GM19463 (cell line): ENCODE results near the gene JCHAIN.
"Not testable (repeated sequence)": the region's sequence is repeated elsewhere in the genome, so short reads cannot be mapped to it uniquely, and the experiment has no call there.

Experiments used
- ATAC-seq: cut with Tn5 transposase; IDR thresholded peaks from one replicate; pipeline ENCODE4 v1.9.1; 2021; ENCODE audit warnings: mild to moderate bottlenecking, moderate library complexity; ENCODE audit not compliant: unreplicated experiment

Gene JCHAIN

DNA sequence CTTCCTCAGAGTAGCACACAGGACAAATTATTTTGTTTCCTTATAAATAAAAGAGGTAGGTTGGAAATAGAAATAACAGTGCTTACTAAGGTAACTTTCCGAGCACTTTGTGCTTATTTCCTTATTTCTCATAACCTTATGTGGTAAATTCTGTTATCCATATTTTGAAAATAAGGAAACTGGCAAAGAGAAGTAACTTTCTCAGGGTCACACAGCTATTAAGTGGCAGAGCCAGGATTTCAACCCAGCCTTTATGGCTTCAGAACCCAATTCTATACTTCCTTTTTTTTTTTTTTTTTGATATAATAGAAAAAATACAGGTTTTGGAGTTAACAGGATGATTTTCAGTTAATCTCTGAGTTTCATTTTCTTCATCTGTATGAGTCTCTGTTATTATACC is 25.4 kb upstream of the JCHAIN start:
- ATAC-seq, result no peak

DNA sequence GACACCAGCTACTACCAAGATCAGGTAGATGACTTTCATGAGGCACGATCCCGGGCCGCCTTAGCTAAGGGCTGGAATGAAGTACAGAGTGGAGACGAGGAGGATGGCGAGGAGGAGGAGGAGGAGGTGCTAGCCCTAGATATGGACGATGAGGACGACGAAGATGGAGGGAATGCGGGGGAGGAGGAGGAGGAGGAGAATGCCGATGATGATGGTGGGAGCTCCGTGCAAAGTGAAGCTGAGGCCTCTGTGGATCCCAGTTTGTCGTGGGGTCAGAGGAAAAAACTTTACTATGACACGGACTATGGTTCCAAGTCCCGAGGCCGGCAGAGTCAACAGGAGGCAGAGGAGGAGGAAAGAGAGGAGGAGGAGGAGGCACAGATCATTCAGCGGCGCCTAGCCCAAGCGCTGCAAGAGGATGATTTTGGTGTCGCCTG is 22.5 kb upstream of the JCHAIN start:
- no peak for ATAC-seq

- ATAC-seq, result peak; percentile 90
Measured at GRCh38 chr4:70687821-70688794, 21.8 kb upstream of the JCHAIN start, which contains the start of gene UTP3. Gene UTP3 (plus strand): TSS chr4:70688532. CDS start chr4:70688678, 146 bp downstream.

GRCh38 chr4:70687392-70687791 is 21.1 kb upstream of the JCHAIN start:
- ATAC-seq, result no peak

- not testable (repeated sequence) for ATAC-seq
Measured at GRCh38 chr4:70682142-70682541, 15.8 kb upstream of the JCHAIN start.

DNA sequence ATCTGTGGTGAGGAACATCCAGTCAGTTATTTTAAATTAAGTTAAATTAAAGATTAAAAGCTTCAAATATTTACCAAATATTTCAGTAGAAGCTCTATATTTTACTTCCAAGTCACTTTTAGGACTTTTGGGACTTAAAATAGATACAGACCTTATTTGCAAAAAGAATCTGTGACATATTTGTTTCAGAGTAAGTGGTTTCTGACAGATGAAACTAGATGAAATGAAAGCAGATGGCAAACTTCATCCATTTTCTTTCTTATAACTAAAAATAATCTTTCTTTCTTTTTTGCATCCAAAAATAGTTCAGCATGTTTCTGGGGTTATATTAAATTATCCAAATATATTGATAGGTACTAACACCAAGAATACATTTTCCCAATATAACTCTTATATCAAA is 15.4 kb upstream of the JCHAIN start:
- ATAC-seq, result no peak

GRCh38 chr4:70680934-70681333 is 14.6 kb upstream of the JCHAIN start:
- ATAC-seq, result no peak

DNA sequence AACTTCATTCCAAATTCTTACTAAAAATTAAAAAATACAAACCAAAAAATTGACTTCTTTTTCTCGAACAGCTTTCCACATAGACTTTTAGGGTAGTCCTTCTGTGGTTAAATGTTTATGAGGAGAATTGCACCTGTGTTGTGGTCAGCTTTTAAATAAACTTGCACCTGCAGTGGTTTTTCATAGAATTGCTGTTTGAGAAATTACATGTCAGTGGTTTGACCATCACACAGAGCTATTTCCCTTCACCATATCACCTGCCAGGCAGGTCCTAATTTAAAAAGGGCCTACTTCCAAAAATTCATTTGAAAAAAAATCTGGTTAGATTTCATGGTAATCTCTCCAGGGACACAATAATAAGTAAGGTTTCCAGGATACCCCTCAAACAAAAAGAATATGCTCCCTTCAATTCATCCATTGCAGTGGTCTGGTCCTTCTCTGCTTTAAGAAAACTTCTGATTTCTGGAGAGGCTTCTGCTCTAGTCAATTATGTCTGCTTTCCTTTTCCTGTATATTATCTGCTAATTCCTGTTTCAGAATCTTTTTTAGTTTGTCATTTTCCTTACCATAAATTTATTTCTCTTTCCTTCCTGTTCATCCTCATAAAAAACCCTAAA is 12.2 kb upstream of the JCHAIN start:
- ATAC-seq, result peak; percentile 79

- ATAC-seq, result no peak
Measured at GRCh38 chr4:70676554-70677090, 10.3 kb upstream of the JCHAIN start.

GRCh38 chr4:70674731-70675130 is 8.4 kb upstream of the JCHAIN start:
- no peak for ATAC-seq

DNA sequence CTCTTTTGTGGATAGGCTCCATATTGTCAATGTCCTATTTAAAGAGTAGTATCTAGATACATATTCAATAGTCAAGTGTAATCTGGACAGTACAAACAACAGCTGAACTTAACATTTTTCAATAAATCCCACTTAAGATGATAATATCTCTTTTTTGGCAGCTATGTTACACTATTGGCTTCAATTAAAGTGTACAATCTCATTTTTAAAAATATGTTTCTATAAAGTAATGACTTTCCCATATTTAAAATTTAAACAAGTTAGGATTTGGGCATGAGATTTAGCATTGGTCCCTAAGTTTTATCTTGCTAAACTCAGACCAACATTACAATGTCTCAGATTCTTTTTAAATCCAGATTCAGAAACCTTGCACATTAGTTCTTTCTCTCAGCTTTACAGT is 7.9 kb upstream of the JCHAIN start:
- no peak for ATAC-seq

GRCh38 chr4:70671091-70671490 is 4.8 kb upstream of the JCHAIN start:
- ATAC-seq, result no peak

GRCh38 chr4:70670332-70671014 is 4.2 kb upstream of the JCHAIN start:
- no peak for ATAC-seq

GRCh38 chr4:70667740-70668535 is 1.6 kb upstream of the JCHAIN start:
- ATAC-seq, result peak; percentile 38

DNA sequence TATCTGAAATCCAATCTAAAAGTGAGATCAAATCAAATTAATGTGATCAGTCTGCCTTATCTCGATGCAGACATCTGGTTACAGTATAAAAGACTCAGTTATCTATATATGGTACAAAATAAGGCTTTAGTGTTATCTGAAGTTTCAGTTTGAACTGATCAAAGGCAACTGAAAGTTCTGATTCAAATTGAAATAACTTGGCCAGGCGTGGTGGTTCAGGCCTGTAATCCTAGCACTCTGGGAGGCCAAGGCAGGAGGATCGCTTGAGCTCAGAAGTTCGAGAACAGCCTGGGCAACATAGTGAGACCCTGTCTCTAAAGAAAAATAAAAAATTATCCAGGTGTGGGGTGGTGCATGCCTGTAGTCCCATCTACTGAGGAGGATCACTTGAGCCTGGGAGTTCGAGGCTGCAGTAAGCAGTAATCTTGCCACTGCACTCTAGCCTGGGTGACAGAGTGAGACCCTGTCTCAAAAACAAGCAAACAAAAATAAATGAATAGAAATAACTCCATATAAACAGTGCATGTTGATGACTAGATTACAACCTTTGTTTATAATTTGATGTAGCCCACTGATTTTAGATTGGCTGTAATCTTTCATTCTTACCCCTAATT is 4.9 kb downstream of the JCHAIN start:
- ATAC-seq, result peak; percentile 82

- no peak for ATAC-seq
Measured at GRCh38 chr4:70660106-70660505, 6.2 kb downstream of the JCHAIN start.

DNA sequence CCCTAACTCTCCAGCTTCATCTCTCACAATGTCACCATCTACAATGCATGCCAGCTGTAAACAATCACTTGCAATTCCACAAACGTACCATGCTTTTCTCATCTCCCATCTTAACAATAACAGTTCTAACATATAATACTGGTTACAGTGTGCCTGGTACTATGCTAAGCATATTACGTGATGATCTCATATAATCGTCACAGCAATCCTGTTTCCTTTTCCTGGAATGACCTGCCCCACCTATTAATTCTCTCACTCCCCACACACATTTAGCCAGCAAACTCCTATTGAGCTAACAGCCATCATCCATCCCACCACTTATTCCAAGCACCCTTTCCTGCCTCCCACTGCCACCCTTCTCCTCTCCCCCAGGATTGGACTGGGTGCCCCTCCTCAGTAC is 7.9 kb downstream of the JCHAIN start:
- no peak for ATAC-seq

DNA sequence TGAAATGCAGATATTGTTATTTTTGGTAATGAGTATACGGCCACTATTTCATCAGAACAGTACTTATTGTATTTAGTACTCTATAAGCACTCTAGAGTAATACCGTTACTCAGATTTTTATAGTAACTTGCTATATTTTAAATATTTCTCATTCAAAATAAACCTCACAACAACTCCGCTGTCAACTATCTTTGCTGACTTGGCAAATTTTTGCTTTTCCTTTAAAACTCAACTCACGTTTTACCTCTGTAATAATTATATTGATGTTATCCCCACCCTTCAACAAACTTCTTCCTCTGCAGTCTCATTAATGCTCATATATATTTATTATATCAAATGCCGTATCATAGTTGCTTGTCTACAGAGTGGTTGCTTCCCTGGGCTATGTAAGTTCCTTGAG is 9.0 kb downstream of the JCHAIN start:
- no peak for ATAC-seq

GRCh38 chr4:70654605-70655011 is 11.7 kb downstream of the JCHAIN start:
- peak; percentile 62 for ATAC-seq
